Neuron (in vitro differentiated cells): ENCODE measurements around the gene FRMD4B.

Experiments used
- H2AFZ ChIP-seq: one replicate; pipeline ENCODE4 v1.6.1; 2013; ENCODE audit warnings: low read depth, mild to moderate bottlenecking, inconsistent platforms, low read length, moderate library complexity
- H3K27me3 ChIP-seq: one replicate; pipeline ENCODE4 v1.6.1; 2013; ENCODE audit warnings: low read length; ENCODE audit not compliant: insufficient read depth
- H3K36me3 ChIP-seq: one replicate; pipeline ENCODE4 v1.6.1; 2013; ENCODE audit warnings: low read length; ENCODE audit not compliant: insufficient read depth
- H3K4me1 ChIP-seq: one replicate; pipeline ENCODE4 v1.6.1; 2013; ENCODE audit warnings: low read length; ENCODE audit not compliant: insufficient read depth
- H3K4me3 ChIP-seq: 2 replicates; pipeline ENCODE4 v1.5.1; 2013; ENCODE audit warnings: mild to moderate bottlenecking, low read length, moderate library complexity
- H3K9me3 ChIP-seq: one replicate; pipeline ENCODE4 v1.6.1; 2013; ENCODE audit warnings: low read length

The FRMD4B gene

GRCh38 chr3:69180869-69181591 is 204.9 kb downstream of the FRMD4B start:
- Histone ChIP-seq H2AFZ (no peak overlapping the region), H3K9me3 (peaks cover 4% of the 10 kb centered on the region), H3K27me3 (no peaks in the 10 kb centered on the region), H3K4me1 (peaks cover 20% of the 10 kb centered on the region), H3K36me3 (peaks cover 26% of the 10 kb centered on the region), H3K4me3 (no peak overlapping the region)

GRCh38 chr3:69179740-69180372 is 206.0 kb downstream of the FRMD4B start:
- H2AFZ ChIP-seq = no peak overlapping the region

GRCh38 chr3:69178838-69179739 is 206.8 kb downstream of the FRMD4B start:
- Histone ChIP-seq H3K27me3 (no peaks in the 10 kb centered on the region), H3K36me3 (peaks cover 29% of the 10 kb centered on the region), H3K9me3 (peaks cover 4% of the 10 kb centered on the region), H3K4me3 (no peak overlapping the region), H2AFZ (no peak overlapping the region), H3K4me1 (peaks cover 20% of the 10 kb centered on the region)

More at GRCh38 chr3:69179740-69180372, 206.0 kb downstream of the FRMD4B start:
- Histone ChIP-seq H3K4me3 (no peak overlapping the region), H3K4me1 (peaks cover 20% of the 10 kb centered on the region), H3K9me3 (peaks cover 4% of the 10 kb centered on the region), H3K36me3 (peaks cover 27% of the 10 kb centered on the region), H3K27me3 (no peaks in the 10 kb centered on the region)

- Histone ChIP-seq H3K36me3 (peaks cover 31% of the 10 kb centered on the region), H2AFZ (no peak overlapping the region), H3K9me3 (peaks cover 4% of the 10 kb centered on the region), H3K4me3 (no peak overlapping the region), H3K27me3 (no peaks in the 10 kb centered on the region), H3K4me1 (peaks cover 18% of the 10 kb centered on the region)
Measured at GRCh38 chr3:69178082-69178481, 207.8 kb downstream of the FRMD4B start.

- no peaks in the 10 kb centered on the region for H3K4me1 ChIP-seq
- H3K9me3 ChIP-seq = no peaks in the 10 kb centered on the region
- no peak overlapping the region for H2AFZ ChIP-seq
- H3K4me3 ChIP-seq = no peak overlapping the region
- H3K36me3 ChIP-seq = peaks cover 32% of the 10 kb centered on the region
- H3K27me3 ChIP-seq = no peaks in the 10 kb centered on the region
Measured at GRCh38 chr3:69174871-69175737, 210.8 kb downstream of the FRMD4B start.

GRCh38 chr3:69174445-69174844 is 211.4 kb downstream of the FRMD4B start:
- Histone ChIP-seq H3K36me3 (peaks cover 27% of the 10 kb centered on the region), H3K4me3 (no peak overlapping the region), H2AFZ (no peak overlapping the region), H3K9me3 (no peaks in the 10 kb centered on the region), H3K27me3 (no peaks in the 10 kb centered on the region), H3K4me1 (no peaks in the 10 kb centered on the region)

GRCh38 chr3:69172058-69172457 is 213.8 kb downstream of the FRMD4B start:
- H2AFZ ChIP-seq = no peak overlapping the region
- peaks cover 24% of the 10 kb centered on the region for H3K36me3 ChIP-seq
- no peaks in the 10 kb centered on the region for H3K9me3 ChIP-seq
- H3K4me3 ChIP-seq = no peak overlapping the region
- no peaks in the 10 kb centered on the region for H3K27me3 ChIP-seq
- no peaks in the 10 kb centered on the region for H3K4me1 ChIP-seq

- H3K9me3 ChIP-seq = no peaks in the 10 kb centered on the region
- no peaks in the 10 kb centered on the region for H3K4me1 ChIP-seq
- no peak overlapping the region for H2AFZ ChIP-seq
- peaks cover 10% of the 10 kb centered on the region for H3K36me3 ChIP-seq
- H3K4me3 ChIP-seq = no peak overlapping the region
- H3K27me3 ChIP-seq = no peaks in the 10 kb centered on the region
Measured at GRCh38 chr3:69166446-69166845, 219.4 kb downstream of the FRMD4B start.

GRCh38 chr3:69165744-69166143 is 220.1 kb downstream of the FRMD4B start:
- no peaks in the 10 kb centered on the region for H3K9me3 ChIP-seq
- no peaks in the 10 kb centered on the region for H3K27me3 ChIP-seq

GRCh38 chr3:69164296-69164695 is 221.6 kb downstream of the FRMD4B start:
- no peak overlapping the region for H3K4me3 ChIP-seq
- H3K36me3 ChIP-seq = no peaks in the 10 kb centered on the region
- H2AFZ ChIP-seq = no peak overlapping the region
- H3K9me3 ChIP-seq = no peaks in the 10 kb centered on the region
- no peaks in the 10 kb centered on the region for H3K27me3 ChIP-seq
- no peaks in the 10 kb centered on the region for H3K4me1 ChIP-seq

More at GRCh38 chr3:69165744-69166143, 220.1 kb downstream of the FRMD4B start:
- H3K4me1 ChIP-seq = no peaks in the 10 kb centered on the region
- peaks cover 6% of the 10 kb centered on the region for H3K36me3 ChIP-seq
- H2AFZ ChIP-seq = no peak overlapping the region
- no peak overlapping the region for H3K4me3 ChIP-seq

GRCh38 chr3:69162308-69162980 is 223.4 kb downstream of the FRMD4B start:
- Histone ChIP-seq H3K9me3 (no peaks in the 10 kb centered on the region), H3K36me3 (no peaks in the 10 kb centered on the region), H2AFZ (peak overlapping the region; percentile 15), H3K27me3 (no peaks in the 10 kb centered on the region), H3K4me1 (no peaks in the 10 kb centered on the region), H3K4me3 (no peak overlapping the region)
